A549 (cell line): ENCODE data around the gene SAMD13. TPM values are rescaled to one million over a fixed set of nuclear protein-coding genes. Genes with fewer than 3 reads are reported as not detected.

Source experiments
- ATAC-seq, 2 experiments: fragments of 200-7000 bp in 1 of 2; fragments of >200 bp in 1 of 2; cut with Nextera tagmentation in 1 of 2; cut with Tn5 transposase in 1 of 2; 3 replicates each; pipeline versions ENCODE4 v1.8.0 to v1.9.1; 2018 to 2020; ENCODE audit warnings: mild to moderate bottlenecking in 1 of 2, moderate library complexity in 1 of 2
- CTCF ChIA-PET: fragments of 300-600 bp; sonication (Branson Sonifier 250); formaldehyde crosslinking; extraction: SDS; loops from one replicate; lab custom pipeline; 2021; ENCODE audit warnings: antibody characterized with exemption, inconsistent platforms; lab: Yijun Ruan, JAX
- POLR2A ChIA-PET: fragments of 350-600 bp; formaldehyde crosslinking; extraction: SDS; loops from one replicate; lab custom pipeline; 2021; ENCODE audit warnings: antibody characterized with exemption, inconsistent platforms; lab: Yijun Ruan, JAX
- DNase-seq, 2 experiments: peaks; one replicate each; pipeline versions ENCODE4 v3.0.0 to v3.0.0-alpha.2; 2011 to 2016; ENCODE audit warnings: low read depth in 1 of 2, low spot score in 1 of 2
- FAIRE-seq: peaks from 2 replicates; lab custom pipeline; 2011; peaks lifted over from hg19 to GRCh38; lab: Jason Lieb, UNC
- H3K27ac ChIP-seq, 2 experiments: fragments of >200 bp; sonication (Bioruptor Twin); formaldehyde crosslinking; 3 replicates each; pipeline ENCODE4 v1.5.1; 2016 to 2017
- H3K4me1 ChIP-seq: fragments of >200 bp; sonication (Bioruptor Twin); formaldehyde crosslinking; 3 replicates; pipeline ENCODE4 v1.6.1; 2016
- H3K4me2 ChIP-seq: fragments of >200 bp; sonication (Bioruptor Twin); formaldehyde crosslinking; 3 replicates; pipeline ENCODE4 v1.6.1; 2016
- H3K4me3 ChIP-seq: fragments of >200 bp; sonication (Bioruptor Twin); formaldehyde crosslinking; 3 replicates; pipeline ENCODE4 v1.5.1; 2016
- H3K9me3 ChIP-seq: fragments of >200 bp; sonication (Bioruptor Twin); formaldehyde crosslinking; 3 replicates; pipeline ENCODE4 v1.6.1; 2016
- CBX2 ChIP-seq: fragments of 200-600 bp; sonication (generic); IDR thresholded peaks from 2 replicates; pipeline ENCODE4 v1.6.1; 2016; ENCODE audit warnings: low read depth, mild to moderate bottlenecking, borderline replicate concordance
- CBX8 ChIP-seq: fragments of 200-600 bp; sonication (generic); IDR thresholded peaks from 2 replicates; pipeline ENCODE4 v1.6.1; 2016
- CEBPB ChIP-seq, 2 experiments: fragments of >200 bp in 1 of 2; sonication (Bioruptor Twin) in 1 of 2; formaldehyde crosslinking in 1 of 2; IDR thresholded peaks; 2 replicates each; pipeline ENCODE4 v1.6.1; 2012 to 2016
- CHD2 ChIP-seq: fragments of 150-350 bp; IDR thresholded peaks from 2 replicates; pipeline ENCODE4 v1.6.1; 2014; ENCODE audit warnings: low read length; ENCODE audit not compliant: partially characterized antibody
- CHD4 ChIP-seq: fragments of 200-600 bp; sonication (generic); IDR thresholded peaks from 2 replicates; pipeline ENCODE4 v1.6.1; 2016; ENCODE audit warnings: antibody characterized with exemption, mild to moderate bottlenecking, borderline replicate concordance
- CTCF ChIP-seq: fragments of >200 bp; sonication (Bioruptor Twin); formaldehyde crosslinking; IDR thresholded peaks from 3 replicates; pipeline ENCODE4 v1.5.1; 2016
- FOSB ChIP-seq: fragments of 250-450 bp; sonication (Bioruptor Pico); IDR thresholded peaks from 2 replicates; pipeline ENCODE4 v1.5.0; 2020; ENCODE audit warnings: mild to moderate bottlenecking, moderate library complexity
- HEYL ChIP-seq: fragments of 250-450 bp; sonication (Bioruptor Pico); IDR thresholded peaks from 2 replicates; pipeline ENCODE4 v1.8.0; 2021; ENCODE audit warnings: mild to moderate bottlenecking, moderate library complexity
- HOXB5 ChIP-seq: fragments of 250-450 bp; sonication (Bioruptor Pico); IDR thresholded peaks from 2 replicates; pipeline ENCODE4 v1.5.0; 2020; ENCODE audit warnings: mild to moderate bottlenecking, moderate library complexity
- JUN ChIP-seq, 2 experiments: fragments of >200 bp; sonication (Bioruptor Twin); formaldehyde crosslinking; IDR thresholded peaks; 2 replicates in 1 of 2; 3 replicates in 1 of 2; pipeline ENCODE4 v1.6.1; 2016 to 2017
- KDM1A ChIP-seq: fragments of 200-600 bp; sonication (generic); IDR thresholded peaks from 2 replicates; pipeline ENCODE4 v1.6.1; 2016; ENCODE audit warnings: low read depth, mild to moderate bottlenecking
- KDM5A ChIP-seq: fragments of 200-600 bp; sonication (generic); IDR thresholded peaks from 2 replicates; pipeline ENCODE4 v1.6.1; 2016; ENCODE audit warnings: antibody characterized with exemption, mild to moderate bottlenecking
- MAZ ChIP-seq: fragments of 150-350 bp; IDR thresholded peaks from 2 replicates; pipeline ENCODE4 v1.6.1; 2014; ENCODE audit warnings: antibody characterized with exemption, low read depth, low read length, borderline replicate concordance
- MYC ChIP-seq: IDR thresholded peaks from 2 replicates; pipeline ENCODE4 v1.6.1; 2012; ENCODE audit warnings: mild to moderate bottlenecking, inconsistent platforms, low read length, improper control_type of control experiment, borderline replicate concordance
- NPAS2 ChIP-seq: fragments of 250-450 bp; sonication (Bioruptor Pico); IDR thresholded peaks from 2 replicates; pipeline ENCODE4 v1.8.0; 2022; ENCODE audit warnings: mild to moderate bottlenecking, moderate library complexity, borderline replicate concordance
- POLR2AphosphoS2 ChIP-seq: conservative IDR thresholded peaks from 2 replicates; pipeline ENCODE4 v1.6.1; 2012; ENCODE audit warnings: low read length, improper control_type of control experiment, inconsistent platforms
- RNF2 ChIP-seq: fragments of 200-600 bp; sonication (generic); IDR thresholded peaks from 2 replicates; pipeline ENCODE4 v1.6.1; 2016; ENCODE audit warnings: low read depth, mild to moderate bottlenecking, antibody characterized with exemption, moderate library complexity, borderline replicate concordance
- SMC3 ChIP-seq: fragments of >200 bp; sonication (Bioruptor Twin); formaldehyde crosslinking; IDR thresholded peaks from 3 replicates; pipeline ENCODE4 v1.6.1; 2018; ENCODE audit warnings: inconsistent platforms
- SREBF2 ChIP-seq: fragments of 450-650 bp; IDR thresholded peaks from 2 replicates; pipeline ENCODE4 v1.6.1; 2014; ENCODE audit warnings: mild to moderate bottlenecking, moderate library complexity
- TP53 ChIP-seq: fragments of 250-450 bp; sonication (Bioruptor Pico); IDR thresholded peaks from 2 replicates; pipeline ENCODE4 v1.5.0; 2021; ENCODE audit warnings: mild to moderate bottlenecking, moderate library complexity
- ZC3H11A ChIP-seq: fragments of 450-650 bp; IDR thresholded peaks from 2 replicates; pipeline ENCODE4 v1.6.1; 2014; ENCODE audit warnings: antibody characterized with exemption, mild to moderate bottlenecking
- ZNF302 ChIP-seq: fragments of 250-450 bp; sonication (Bioruptor Pico); IDR thresholded peaks from 2 replicates; pipeline ENCODE4 v1.9.0; 2021; ENCODE audit warnings: inconsistent platforms, mild to moderate bottlenecking, moderate library complexity
- WGBS: methylation state at CpG from one replicate; pipeline ENCODE4 v1.1.6; 2017; ENCODE audit errors: missing lambda C conversion rate; 5-methylcytosine and 5-hydroxymethylcytosine counted together
- polyA plus RNA-seq, 4 experiments: library from polyadenylated mRNA; depleted of rRNA in 3 of 4; stranded (reverse); fragments of >200 nt; fragmentation: RNase III in 1 of 4; extraction: RNeasy Plus Mini Kit Qiagen cat#74134 plus additional on column Dnase treatment in 1 of 4; gene quantifications; 2 replicates in 3 of 4; 3 replicates in 1 of 4; pipeline ENCODE4 v1.2.3, GENCODE V29; 2011 to 2017
- TF ChIP-seq, protein P1 (sequence below): fragments of 250-450 bp; sonication (Bioruptor Pico); IDR thresholded peaks from 2 replicates; pipeline ENCODE4 v1.5.0; 2020; ENCODE audit warnings: low read depth, mild to moderate bottlenecking, moderate library complexity
- TF ChIP-seq, protein P2 (sequence below): IDR thresholded peaks from 2 replicates; pipeline ENCODE4 v1.6.1; 2012

SAMD13 gene
- polyA plus RNA-seq, 2 of the 4 experiments (the other 2 are of a cell fraction) = 0.59 to 2.4 TPM

DNA sequence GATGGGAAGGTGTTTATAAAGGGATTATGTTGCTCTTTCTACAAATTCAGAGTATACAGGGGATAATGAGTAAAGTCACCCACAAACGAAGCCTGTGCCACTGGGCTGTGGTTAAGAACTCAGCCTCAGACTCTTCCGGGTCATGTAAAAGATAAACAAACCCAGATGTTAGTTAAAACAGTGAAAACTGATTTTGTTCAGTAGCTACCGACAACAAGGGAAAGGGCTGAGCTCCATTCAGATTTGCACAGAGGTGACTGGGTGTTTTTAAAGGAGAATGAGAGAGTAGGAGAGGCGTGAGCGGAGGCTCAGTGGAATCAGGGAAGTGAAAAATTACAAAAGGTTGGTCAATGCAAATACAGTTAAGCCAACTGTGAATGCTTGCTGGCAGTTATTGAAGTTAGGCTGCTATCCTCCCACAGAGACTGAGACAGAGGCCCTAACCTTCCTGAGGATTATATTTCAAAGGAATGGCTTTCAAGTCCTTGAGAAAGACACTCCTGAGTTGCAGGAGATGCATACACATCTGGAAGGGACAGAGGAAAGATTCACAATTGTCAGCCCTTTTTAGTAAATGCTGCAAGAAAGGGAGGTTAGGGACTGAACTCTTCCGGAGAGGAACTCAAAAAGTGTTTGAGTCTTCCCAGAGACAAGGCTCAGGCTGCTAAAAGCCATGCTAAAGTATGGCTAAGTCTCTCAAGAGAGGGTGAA, 29.9 kb upstream of the SAMD13 start:
- ChIA-PET POLR2A (no interaction called here), CTCF (no interaction called here)
- Histone ChIP-seq H3K4me3 (no peak overlapping the region), H3K9me3 (no peaks in the 10 kb centered on the region), H3K27ac (peak overlapping the region; percentile 32 to 60; a peak in 5 of 6 replicates), H3K4me2 (peak overlapping the region; percentile 41), H3K4me1 (peaks cover 22% of the 10 kb centered on the region)
- 30% methylated on average over 6 of the region's 6 CpGs for WGBS
- ATAC-seq (peak in 1 of 2 experiments; percentile 34; a peak in 2 of 6 replicates), DNase-seq (no peak), FAIRE-seq (no peak)
- TF ChIP-seq CBX8 = no peak
- no peak for TF ChIP-seq FOSB (CRISPR knock-in tag)
- TF ChIP-seq MYC = no peak
- TF ChIP-seq HEYL = no peak
- TF ChIP-seq, protein P1, sequence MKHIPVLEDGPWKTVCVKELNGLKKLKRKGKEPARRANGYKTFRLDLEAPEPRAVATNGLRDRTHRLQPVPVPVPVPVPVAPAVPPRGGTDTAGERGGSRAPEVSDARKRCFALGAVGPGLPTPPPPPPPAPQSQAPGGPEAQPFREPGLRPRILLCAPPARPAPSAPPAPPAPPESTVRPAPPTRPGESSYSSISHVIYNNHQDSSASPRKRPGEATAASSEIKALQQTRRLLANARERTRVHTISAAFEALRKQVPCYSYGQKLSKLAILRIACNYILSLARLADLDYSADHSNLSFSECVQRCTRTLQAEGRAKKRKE = no peak
- no peak for TF ChIP-seq CEBPB (IDR thresholded peaks at IDR 0.05)
- no peak for TF ChIP-seq RNF2
- TF ChIP-seq KDM1A = no peak
- no peak for TF ChIP-seq ZNF302
- no peak for TF ChIP-seq ZC3H11A
- no peak for TF ChIP-seq HOXB5
- no peak for TF ChIP-seq CHD2
- TF ChIP-seq JUN (IDR thresholded peaks at IDR 0.05) = no peak
- no peak for TF ChIP-seq KDM5A
- TF ChIP-seq CTCF = no peak
- TF ChIP-seq MAZ = no peak
- TF ChIP-seq NPAS2 (CRISPR knock-in tag) = no peak
- TF ChIP-seq POLR2AphosphoS2 = no peak
- TF ChIP-seq TP53 (CRISPR knock-in tag) = no peak

DNA sequence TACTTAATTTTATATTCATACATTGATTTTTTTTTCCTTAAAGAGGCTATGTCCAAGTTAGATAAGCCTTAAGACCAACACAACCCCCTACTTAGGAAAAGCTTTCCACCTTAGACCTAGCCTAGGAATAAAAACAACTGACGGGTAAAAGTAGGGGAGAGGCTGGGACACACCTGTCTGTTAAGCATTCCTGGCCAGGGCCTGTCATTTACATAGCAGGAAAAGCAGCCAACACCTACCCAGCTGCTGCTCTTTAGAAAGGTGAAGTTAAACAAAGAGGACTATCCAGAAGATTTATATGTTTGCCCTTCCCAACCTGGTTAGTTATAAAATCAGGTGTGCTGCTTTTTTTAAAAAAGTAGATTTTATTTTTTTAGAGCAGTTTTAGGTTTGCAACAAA, 29.1 kb upstream of the SAMD13 start:
- CTCF ChIA-PET = no interaction called here
- TF ChIP-seq SREBF2 (no peak), SMC3 (no peak), CHD4 (no peak)
- WGBS = 54% methylated on average over 1 of the region's 1 CpG
- POLR2A ChIA-PET = no interaction called here
- H3K4me2 ChIP-seq = no peak overlapping the region
- ATAC-seq (no peak), FAIRE-seq (no peak), DNase-seq (no peak)
- no peak overlapping the region for H3K4me3 ChIP-seq
- H3K27ac ChIP-seq = no peak overlapping the region
- H3K9me3 ChIP-seq = no peaks in the 10 kb centered on the region
- H3K4me1 ChIP-seq = peaks cover 22% of the 10 kb centered on the region

DNA sequence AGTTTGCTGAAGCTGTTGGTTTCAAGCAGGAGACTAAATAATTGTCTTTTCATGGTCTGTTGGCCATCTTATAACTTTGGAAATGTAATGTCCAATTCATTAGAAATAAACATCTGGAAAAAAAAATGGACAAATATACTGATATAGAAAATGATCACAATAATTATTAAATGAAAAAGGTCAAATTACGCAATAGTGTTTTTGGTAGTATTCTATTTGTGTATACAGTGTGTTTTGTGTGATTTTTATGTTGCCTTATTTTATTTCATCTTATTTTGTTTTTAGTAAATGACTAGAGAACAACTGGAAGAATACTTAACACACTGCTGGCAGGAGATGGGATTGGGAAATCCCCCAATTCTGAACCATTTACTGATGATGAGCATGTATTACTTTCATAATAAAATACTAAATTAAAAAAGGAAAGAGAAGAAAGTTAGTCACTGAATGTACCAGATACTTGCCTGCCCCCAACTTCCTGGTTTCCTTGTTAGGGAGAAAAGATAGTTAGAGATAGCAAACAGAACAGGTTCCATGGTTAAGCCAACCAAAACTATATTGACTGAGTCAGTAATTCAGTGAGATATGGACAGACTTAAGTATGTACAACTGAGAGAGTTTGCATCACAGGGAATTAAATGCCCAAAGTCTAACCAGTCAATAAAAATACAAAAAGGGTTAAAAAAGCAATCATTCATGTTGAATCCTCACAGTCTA, 24.0 kb upstream of the SAMD13 start:
- CTCF ChIA-PET = interaction anchor here (1.1 kb wide), 1 partner anchor 20 kb away, joined by 3 read pairs; no protein-coding TSS in a partner anchor

More for the DNA sequence above, 24.0 kb upstream of the SAMD13 start:
- no peak for DNase-seq
- no peak for FAIRE-seq
- 98% methylated on average over 1 of the region's 1 CpG for whole genome bisulfite sequencing
- POLR2A ChIA-PET = no interaction called here
- H3K4me2 ChIP-seq = no peak overlapping the region
- peaks cover 4% of the 10 kb centered on the region; the same call in 1 of the 3 replicates for H3K4me1 ChIP-seq
- H3K27ac ChIP-seq = no peak overlapping the region
- H3K4me3 ChIP-seq = no peak overlapping the region
- no peak for ATAC-seq
- H3K9me3 ChIP-seq = no peaks in the 10 kb centered on the region
- TF ChIP-seq NPAS2 (CRISPR knock-in tag) (no peak), CEBPB (IDR thresholded peaks at IDR 0.05) (0 out of 4 replicates have a peak, but pooled peaks of 1 of the 2 experiments have one; percentile 28), HOXB5 (no peak), CBX2 (no peak)
- TF ChIP-seq, protein P2, sequence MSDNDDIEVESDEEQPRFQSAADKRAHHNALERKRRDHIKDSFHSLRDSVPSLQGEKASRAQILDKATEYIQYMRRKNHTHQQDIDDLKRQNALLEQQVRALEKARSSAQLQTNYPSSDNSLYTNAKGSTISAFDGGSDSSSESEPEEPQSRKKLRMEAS = no peak
